AG09309 (cell line): ENCODE data around the gene SLC2A2.

Source experiments
- DNase-seq: peaks from one replicate; pipeline ENCODE4 v3.0.0-alpha.2; 2010; ENCODE audit warnings: low read depth
- H3K4me3 ChIP-seq: 2 replicates; pipeline ENCODE4 v1.5.1; 2011; ENCODE audit warnings: mild to moderate bottlenecking, low read depth, low read length, moderate library complexity; ENCODE audit not compliant: control insufficient read depth
- CTCF ChIP-seq: IDR thresholded peaks from 2 replicates; pipeline ENCODE4 v1.5.1; 2011; ENCODE audit warnings: mild to moderate bottlenecking, low read depth, low read length, inconsistent platforms; ENCODE audit not compliant: insufficient read depth, control insufficient read depth; ENCODE audit errors: missing control alignments

The SLC2A2 gene

GRCh38 chr3:171005648-171006047, 20.9 kb downstream of the SLC2A2 start:
- TF ChIP-seq CTCF, result no peak
- DNase-seq, result peak; percentile 33
- no peak overlapping the region for H3K4me3 ChIP-seq

GRCh38 chr3:171001957-171002694, 24.4 kb downstream of the SLC2A2 start:
- H3K4me3 ChIP-seq, result no peak overlapping the region
- TF ChIP-seq CTCF, result no peak
- no peak for DNase-seq

- no peak for DNase-seq
- no peak for TF ChIP-seq CTCF
- H3K4me3 ChIP-seq, result no peak overlapping the region
Observed at GRCh38 chr3:171001250-171001893, 25.1 kb downstream of the SLC2A2 start.

- DNase-seq, result no peak
- H3K4me3 ChIP-seq, result no peak overlapping the region
- TF ChIP-seq CTCF, result no peak
Observed at GRCh38 chr3:171000281-171000680, 26.2 kb downstream of the SLC2A2 start.

GRCh38 chr3:170999737-171000242, 26.7 kb downstream of the SLC2A2 start:
- H3K4me3 ChIP-seq, result no peak overlapping the region

More at GRCh38 chr3:170999737-171000242, 26.7 kb downstream of the SLC2A2 start:
- DNase-seq, result peak; percentile 45
- TF ChIP-seq CTCF, result no peak
